ENCODE data around the gene CLMP.

DNA sequence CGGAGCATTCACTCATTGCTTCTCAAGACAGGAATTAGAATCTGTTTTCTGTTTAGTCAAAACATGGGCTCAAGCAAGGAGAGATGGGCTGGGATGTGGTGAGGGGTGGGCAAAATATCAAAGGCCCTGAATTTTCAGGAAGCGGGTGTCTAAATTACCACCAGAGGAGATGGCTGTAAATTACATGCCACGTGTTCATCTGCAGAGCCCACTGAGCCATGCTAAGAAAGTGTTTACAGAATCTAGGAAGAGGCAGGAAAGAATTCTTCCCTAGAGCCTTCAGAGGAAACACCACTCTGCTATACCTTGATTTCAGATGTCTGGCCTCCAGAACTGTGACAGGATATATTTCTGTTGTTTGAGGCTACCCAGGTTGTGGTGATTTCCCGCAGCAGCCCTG lies 46.1 kb downstream of the CLMP start:
- TF ChIP-seq POLR2AphosphoS5 (IDR thresholded peaks at IDR 0.05; ENCODE audit: low read depth, low read length): no peak
- TF ChIP-seq TAF1 (IDR thresholded peaks at IDR 0.05; ENCODE audit: borderline replicate concordance, insufficient read depth, low read length): no peak
- TF ChIP-seq REST (IDR thresholded peaks at IDR 0.05; ENCODE audit: insufficient read depth in 1 of 2, low read depth in 2 of 2, low read length in 2 of 2): no peak
- no peak for TF ChIP-seq SIN3A (IDR thresholded peaks at IDR 0.05; ENCODE audit: borderline replicate concordance, insufficient read depth, low read length)
- TF ChIP-seq FOXP2 (optimal IDR thresholded peaks at IDR 0.05; ENCODE audit: borderline replicate concordance, extremely low read depth, extremely low read length, insufficient read depth): no peak

Measured in PFSK-1 (cell line).